HG03064 (cell line): ENCODE data around the gene CKAP4.

Experiments
- ATAC-seq: cut with Tn5 transposase; IDR thresholded peaks from one replicate; pipeline ENCODE4 v1.9.1; 2021; ENCODE audit warnings: low read depth; ENCODE audit not compliant: unreplicated experiment

Gene CKAP4

GRCh38 chr12:106205208-106206069 lies 42.4 kb downstream of the CKAP4 start:
- ATAC-seq, result no peak

GRCh38 chr12:106204312-106204711 lies 43.5 kb downstream of the CKAP4 start:
- ATAC-seq, result no peak

DNA sequence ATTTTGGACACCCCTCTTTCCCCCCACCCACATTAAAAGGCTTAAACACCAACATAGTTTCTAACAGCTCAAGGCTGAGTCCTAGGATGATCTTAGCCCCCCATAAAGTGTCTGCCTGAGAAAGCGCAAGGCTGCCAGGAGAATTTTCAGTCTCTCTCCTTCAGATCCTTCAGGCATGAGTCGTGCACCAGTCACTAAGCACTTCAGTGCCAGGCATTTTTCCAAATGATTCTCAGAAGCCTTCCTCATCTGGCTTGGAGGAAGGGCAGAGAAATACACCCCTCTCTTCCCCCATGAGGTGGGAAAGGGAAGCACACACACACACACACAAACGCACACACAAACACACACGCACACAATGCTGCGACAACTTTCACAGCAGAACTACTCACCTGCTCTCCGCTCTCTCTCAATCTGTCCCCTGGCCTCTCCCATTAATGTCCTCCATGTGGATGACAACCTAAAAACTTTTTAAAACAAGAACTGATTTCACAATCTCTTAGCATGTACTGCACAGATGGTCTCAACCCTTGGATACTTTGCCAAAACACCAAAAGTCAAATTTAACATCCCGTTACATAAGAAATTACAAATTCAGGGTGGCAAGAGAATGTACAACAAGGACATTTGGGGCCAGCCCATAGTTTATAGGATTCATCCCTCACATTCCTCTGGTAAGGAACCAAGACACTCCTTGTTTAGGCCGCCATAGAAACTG lies 49.8 kb downstream of the CKAP4 start:
- no peak for ATAC-seq

- no peak for ATAC-seq
Observed at GRCh38 chr12:106195621-106196027, 52.2 kb downstream of the CKAP4 start.

DNA sequence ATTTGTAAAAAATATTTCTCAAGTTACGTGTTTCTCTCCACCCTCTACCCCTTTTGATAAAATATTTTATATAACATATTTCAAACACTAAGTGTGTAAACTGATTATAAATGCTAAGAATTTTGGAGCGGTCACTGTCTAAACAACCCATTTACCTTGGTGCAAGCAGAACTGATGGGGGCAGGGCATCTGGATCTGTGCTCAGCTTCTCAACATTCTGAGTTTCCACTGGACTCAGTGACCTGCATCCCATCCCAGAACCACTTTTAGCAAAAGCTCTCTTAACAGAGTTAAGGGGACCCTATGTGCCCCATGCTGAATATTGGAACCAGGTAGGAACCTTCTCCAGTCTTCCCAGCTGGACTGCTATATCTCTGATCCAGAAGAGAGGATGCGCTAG lies 53.5 kb downstream of the CKAP4 start:
- ATAC-seq, result no peak

DNA sequence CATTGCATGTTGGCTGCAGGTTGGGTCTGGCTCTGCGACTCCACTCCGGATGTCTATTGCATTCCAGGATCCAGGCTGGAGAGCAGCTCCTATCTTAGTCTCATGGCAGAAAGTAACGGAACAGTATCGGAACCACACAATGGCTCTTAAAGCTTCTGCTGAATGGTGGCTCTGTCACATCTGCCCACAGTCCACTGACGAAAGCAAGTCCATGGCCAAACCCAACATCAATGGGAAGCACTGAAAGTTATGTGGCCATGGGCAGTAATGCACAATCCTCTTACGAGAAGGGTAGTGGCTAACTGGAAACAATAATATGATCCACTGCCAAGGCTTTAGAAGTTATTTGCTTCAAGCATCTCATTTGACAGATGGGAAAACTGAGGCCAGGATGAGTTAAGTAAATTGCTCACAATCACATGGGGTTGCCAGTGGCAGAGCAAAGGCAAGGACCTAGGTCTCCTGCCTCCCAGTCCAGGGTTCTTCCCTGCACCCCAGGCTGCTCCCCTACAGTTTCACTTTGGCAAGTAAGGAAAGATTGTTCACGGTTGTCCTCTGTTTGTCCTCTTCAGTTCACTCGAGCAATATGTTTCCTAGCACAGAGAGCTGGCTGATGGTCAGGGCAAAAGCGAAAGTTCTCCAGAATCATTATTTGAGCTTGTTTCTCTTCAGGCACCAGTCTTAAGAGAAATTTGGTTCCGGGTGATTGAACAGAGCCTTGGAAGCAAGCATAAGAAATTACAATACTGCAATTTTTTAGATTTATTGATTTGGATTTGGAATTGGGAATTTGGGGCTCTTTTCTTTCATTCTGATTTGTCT lies 54.2 kb downstream of the CKAP4 start:
- no peak for ATAC-seq

GRCh38 chr12:106192659-106193393 lies 55.0 kb downstream of the CKAP4 start:
- ATAC-seq, result no peak

- ATAC-seq, result no peak
Observed at GRCh38 chr12:106190581-106190980, 57.2 kb downstream of the CKAP4 start.

- no peak for ATAC-seq
Observed at GRCh38 chr12:106189341-106189740, 58.5 kb downstream of the CKAP4 start.

DNA sequence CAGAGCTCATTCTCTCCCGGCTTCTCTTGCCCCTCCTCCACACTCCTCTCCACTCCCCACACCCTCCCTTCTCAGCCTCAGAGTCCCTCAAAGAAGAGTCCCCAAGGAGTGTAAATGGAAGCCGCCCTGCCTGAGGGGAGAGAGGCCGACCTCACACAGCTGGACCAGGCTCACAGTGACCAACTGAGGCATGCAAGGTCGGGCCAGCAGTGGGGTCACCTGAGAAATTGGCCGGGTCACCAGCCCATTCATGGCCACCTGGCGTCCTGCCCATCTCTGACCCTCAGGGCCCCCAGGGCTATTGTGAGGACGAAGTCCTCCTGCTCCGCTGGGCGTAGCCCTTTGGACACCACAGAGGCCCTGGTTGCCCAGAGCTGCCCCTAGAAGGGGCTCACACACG lies 59.6 kb downstream of the CKAP4 start:
- ATAC-seq, result no peak
